ENCODE measurements around the gene PTX4.

Gene PTX4

GRCh38 chr16:1459967-1460366, 28.8 kb downstream of the PTX4 start:
- DNase-seq (ENCODE audit: low read depth in 2 of 2): no peak

- no peak for DNase-seq (ENCODE audit: low read depth in 2 of 2)
Observed at GRCh38 chr16:1458977-1459341, 29.8 kb downstream of the PTX4 start.

GRCh38 chr16:1458336-1458976, 30.3 kb downstream of the PTX4 start:
- DNase-seq (ENCODE audit: low read depth in 2 of 2): no peak

GRCh38 chr16:1457489-1458245, 31.1 kb downstream of the PTX4 start:
- DNase-seq (ENCODE audit: low read depth in 2 of 2): no peak

GRCh38 chr16:1456951-1457350, 31.8 kb downstream of the PTX4 start:
- DNase-seq (ENCODE audit: low read depth in 2 of 2): no peak

- DNase-seq (ENCODE audit: low read depth in 2 of 2): no peak
Observed at GRCh38 chr16:1455190-1456171, 33.3 kb downstream of the PTX4 start.

- DNase-seq (ENCODE audit: low read depth in 2 of 2): no peak
Observed at GRCh38 chr16:1454561-1454960, 34.2 kb downstream of the PTX4 start.

- DNase-seq (ENCODE audit: low read depth in 2 of 2): no peak
Observed at GRCh38 chr16:1453316-1453715, 35.4 kb downstream of the PTX4 start.

GRCh38 chr16:1452530-1452929, 36.2 kb downstream of the PTX4 start:
- DNase-seq (ENCODE audit: low read depth in 2 of 2): no peak

GRCh38 chr16:1451702-1452392, 36.9 kb downstream of the PTX4 start:
- DNase-seq (ENCODE audit: low read depth in 2 of 2): no peak

GRCh38 chr16:1450841-1451240, 37.9 kb downstream of the PTX4 start:
- DNase-seq (ENCODE audit: low read depth in 2 of 2): no peak

- DNase-seq (ENCODE audit: low read depth in 2 of 2): no peak
Observed at GRCh38 chr16:1450218-1450617, 38.5 kb downstream of the PTX4 start.

GRCh38 chr16:1449201-1449788, 39.4 kb downstream of the PTX4 start:
- DNase-seq (ENCODE audit: low read depth in 2 of 2): no peak

GRCh38 chr16:1448536-1449116, 40.1 kb downstream of the PTX4 start:
- DNase-seq (ENCODE audit: low read depth in 2 of 2): no peak

GRCh38 chr16:1447965-1448364, 40.8 kb downstream of the PTX4 start:
- DNase-seq (ENCODE audit: low read depth in 2 of 2): no peak

GRCh38 chr16:1446296-1447080, 42.3 kb downstream of the PTX4 start:
- no peak for DNase-seq (ENCODE audit: low read depth in 2 of 2)

- no peak for DNase-seq (ENCODE audit: low read depth in 2 of 2)
Observed at GRCh38 chr16:1445518-1446203, 43.1 kb downstream of the PTX4 start.

GRCh38 chr16:1444730-1445517, 43.8 kb downstream of the PTX4 start:
- DNase-seq (ENCODE audit: low read depth in 2 of 2): no peak
